GM21737 (cell line): ENCODE results near the gene GAR1.
"Not testable (repeated sequence)": the region's sequence is repeated elsewhere in the genome, so short reads cannot be mapped to it uniquely, and the experiment has no call there.

Source experiments
- ATAC-seq: cut with Tn5 transposase; IDR thresholded peaks from one replicate; pipeline ENCODE4 v1.9.1; 2021; ENCODE audit warnings: mild to moderate bottlenecking, moderate library complexity; ENCODE audit not compliant: unreplicated experiment

Gene GAR1

DNA sequence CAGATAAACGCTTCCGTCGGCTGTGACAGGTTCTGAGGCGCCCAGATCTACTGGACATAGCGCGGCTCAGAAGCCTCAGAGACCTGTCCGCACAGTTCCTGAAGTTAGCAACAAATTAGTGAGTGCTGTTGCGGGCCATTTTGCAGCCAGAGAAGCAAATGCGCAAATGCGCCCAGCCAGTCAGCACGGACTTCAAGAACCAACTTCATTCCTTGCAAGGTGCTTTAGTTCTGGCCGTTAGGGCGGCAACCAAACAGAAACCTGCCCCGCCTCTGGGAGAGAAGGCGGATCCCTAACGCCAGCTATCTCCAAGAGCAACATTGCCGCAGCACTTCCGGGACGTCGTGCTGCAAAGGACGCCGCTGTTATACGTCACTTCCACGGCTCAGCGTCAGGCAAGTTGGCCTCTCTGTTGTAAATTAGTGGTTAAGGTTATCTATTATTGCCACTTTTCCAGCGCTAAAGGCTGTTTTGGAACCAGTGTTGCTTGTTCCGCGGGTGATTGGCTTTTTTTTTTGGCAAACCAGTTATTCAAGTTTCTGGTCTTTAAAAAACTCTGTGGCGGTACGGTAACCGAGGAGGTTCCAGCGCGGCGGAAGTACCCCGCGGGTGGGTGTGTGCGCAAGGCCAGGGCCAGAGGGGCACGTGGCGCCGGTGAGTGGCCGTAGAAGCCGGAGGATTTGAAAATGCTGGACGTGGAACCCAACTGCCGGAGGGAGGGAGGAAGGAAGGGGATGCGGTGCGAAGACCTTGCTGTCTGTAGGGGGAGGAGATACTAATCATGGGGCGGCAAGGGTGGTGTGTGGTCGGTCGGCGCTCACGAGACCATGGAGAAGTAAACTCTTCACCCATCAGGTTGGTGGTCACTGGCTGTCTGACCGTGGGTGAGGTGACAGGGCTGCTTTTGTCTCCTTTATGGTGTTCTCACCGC is at the start of gene GAR1:
TSS of gene GAR1 (plus strand) at position 612 of the 931 bp plus-strand sequence. CDS start 403 bp downstream, outside the sequence.
- peak; percentile 99 for ATAC-seq

DNA sequence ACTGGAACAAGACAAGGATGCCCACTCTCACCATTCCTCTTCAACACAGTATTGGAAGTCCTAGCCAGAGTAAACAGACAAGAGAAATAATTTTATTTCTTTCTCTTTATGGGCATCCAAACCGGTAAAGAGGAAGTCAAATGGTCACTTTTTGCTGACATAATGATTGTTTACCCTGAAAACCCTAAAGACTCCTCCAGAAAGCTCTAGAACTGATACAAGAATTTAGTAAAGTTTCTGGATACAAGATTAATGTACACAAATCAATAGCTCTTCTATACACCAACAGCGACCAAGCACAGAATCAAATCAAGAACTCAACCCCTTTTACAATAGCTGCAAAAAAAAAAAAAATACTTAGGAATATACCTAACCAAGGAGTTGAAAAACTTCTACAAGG is 33.5 kb upstream of the GAR1 start:
- ATAC-seq: not testable (repeated sequence)

DNA sequence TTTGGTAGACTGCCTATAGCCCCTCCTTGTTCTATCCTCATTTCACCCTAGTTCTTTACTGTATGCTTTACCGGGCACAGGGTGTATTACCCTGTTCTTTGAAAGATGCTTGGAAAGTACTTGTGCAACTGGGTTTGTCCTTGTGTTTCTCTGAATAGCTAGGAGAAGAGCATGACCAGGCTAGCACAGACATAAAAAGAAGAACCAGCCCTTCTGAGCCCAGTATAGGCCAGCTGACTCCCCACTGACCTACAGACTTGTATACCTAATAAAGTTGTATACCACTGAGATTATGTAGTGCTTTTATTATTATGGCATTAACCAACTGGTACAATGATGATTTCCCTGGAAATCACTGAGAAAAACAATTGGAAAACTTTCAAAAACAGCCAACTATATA is 28.7 kb upstream of the GAR1 start:
- ATAC-seq: no peak

DNA sequence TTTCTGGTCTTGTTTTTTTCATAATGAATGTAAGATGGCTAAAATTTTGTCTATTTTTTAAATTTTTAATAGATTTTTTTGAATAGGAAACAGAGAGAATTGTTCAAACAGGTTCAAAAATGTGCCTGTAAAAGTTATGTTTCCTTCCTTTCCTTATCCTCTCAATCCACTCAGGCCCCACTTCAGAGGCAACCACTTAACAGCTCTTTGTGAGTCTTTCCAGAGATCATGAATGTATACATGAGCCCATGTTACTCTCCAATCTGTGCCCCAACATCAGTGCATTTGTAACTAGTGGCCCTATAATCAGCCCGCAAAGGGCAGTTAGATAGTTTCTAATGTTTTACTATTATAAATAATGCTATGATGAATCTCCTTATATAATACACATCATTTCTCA is 27.8 kb upstream of the GAR1 start:
- no peak for ATAC-seq

DNA sequence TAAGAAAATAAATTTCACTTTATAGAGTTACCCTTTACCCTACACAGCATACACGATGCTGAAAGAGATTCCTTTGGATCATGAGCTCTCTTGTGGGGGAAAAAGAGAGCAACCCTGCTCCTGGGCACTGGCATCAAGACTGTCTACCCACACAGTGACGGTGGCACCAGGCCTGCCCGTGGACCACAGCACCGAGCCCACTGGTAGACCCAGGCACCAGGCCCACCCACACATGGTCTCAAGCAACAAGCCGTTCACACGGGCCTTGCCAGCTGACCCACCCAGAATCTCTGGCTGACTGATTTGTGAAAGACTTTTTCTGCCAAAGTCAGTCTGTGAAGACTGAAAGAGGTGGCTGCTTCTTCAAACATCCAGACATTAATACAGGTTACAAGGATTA is 20.5 kb upstream of the GAR1 start:
- no peak for ATAC-seq

DNA sequence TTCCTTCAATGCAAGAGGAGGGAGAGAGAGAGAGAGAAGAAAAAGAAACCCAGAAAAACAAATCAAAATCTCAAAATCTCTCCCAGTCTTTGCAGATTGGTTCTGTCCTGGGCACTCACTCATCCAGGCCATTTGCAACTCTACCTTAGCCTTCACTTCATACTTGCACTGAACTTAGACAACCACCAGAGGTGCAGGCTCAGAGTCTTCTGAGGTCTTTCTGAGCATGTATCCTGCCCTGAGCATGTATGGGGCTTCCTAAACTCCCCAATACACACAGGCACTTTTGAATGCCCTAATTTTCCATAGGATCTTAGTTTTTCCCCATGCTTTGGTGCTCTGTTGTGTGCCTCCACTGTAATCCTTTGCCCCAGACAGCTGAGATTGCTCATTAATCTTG is 16.7 kb upstream of the GAR1 start:
- ATAC-seq: no peak

DNA sequence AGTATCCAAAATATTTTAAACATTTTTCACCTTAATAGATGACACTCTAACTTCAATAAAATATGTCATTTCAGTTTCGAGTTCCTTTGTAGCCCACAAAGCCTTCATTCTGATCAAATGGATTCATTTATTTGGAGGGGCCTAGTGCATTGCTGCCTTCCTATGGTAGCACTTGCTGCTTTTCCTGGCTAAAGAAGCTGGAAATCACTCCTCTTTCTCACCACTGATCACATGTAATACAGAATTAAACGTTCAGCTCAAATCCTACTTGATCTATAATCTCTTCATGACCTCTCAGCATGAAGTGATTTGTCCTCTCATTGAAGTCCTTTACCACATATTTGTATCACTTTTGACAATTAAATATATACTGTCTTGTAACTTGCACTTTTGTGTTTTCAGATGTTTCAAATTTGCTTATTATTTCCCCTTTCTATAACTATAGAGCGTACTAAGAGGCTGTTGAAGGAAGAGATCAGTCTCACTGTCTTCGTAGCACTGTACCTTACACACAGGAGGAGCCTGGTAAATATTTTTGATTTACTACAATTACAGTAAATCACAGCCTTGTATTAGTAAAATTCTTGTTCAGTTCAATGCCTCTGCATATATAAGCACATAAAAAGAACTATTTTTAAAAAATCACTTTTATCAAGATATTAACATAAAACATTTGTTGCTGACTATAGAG is 14.3 kb upstream of the GAR1 start:
- ATAC-seq: no peak

DNA sequence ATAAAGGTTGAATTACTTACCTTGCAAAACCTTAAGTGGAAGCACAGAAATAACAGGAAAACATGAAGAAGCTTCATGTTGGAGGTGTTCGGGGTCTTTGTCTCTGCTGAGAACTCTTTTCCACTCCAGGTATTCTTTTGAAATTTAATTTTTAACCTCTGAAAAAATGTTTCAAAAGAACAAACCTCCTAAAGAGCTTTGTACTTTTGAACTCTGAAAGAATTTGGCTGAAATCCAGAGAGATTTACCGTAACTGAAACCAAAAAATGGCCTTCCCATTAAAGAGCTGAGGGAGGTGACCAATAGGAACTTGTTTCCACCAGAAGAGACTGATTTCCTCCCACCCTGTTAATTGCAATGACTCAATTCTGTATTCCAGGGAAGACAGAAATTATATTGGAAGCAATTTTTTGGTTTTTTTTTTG is 13.7 kb upstream of the GAR1 start, which contains the start of gene CFI:
TSS of gene CFI (minus strand) at position 105 of the 425 bp plus-strand sequence. CDS start at position 77, 28 bp downstream.
- ATAC-seq: no peak

DNA sequence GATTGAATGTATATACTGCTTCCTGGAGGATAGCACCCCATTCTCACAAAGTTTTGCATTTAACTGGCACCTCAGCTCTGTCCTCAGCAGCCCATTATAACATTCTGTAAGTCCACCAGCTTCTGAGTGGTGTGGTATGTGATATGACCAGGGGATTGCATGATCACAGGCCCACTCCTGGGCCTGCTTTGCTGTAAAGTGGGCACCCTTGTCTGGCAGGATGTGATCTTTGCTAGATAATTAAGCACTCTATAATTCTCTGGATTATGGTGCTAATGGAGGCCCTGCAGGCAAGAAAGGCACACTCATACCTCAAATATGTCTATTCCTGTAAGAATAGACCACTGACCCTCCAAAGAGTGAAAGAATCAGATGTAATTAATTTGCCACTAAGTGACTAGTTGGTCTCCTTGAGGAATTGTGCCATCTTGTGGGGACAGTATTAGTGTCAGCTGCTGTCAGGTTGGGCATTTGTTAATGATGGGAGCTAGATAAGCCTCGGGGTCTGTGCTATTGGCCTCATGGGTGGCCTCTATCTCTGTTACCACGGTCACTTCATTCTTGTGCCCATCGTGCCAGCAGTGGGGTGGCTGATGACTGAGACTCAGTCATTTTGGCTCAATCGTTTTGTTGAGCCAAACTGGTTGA is 11.5 kb upstream of the GAR1 start:
- peak; percentile 65 for ATAC-seq

DNA sequence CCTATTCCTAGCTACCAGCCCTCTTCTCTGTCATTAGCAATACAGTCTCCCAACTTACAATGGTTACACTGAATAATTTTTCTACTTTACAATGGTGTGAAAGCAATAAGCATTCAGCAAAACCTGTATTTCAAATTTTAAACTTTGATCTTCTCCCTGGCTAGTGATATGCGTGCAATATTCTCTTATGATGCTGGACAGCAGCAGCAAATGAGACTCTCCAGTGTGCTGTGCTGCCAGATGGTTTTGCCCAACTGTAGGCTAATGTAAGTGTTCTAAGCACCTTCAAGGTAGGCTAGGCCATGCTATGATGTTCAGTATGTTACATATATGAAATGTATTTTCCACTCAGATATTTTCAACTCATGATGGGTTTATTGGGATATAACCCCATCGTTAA is 5.9 kb upstream of the GAR1 start:
- no peak for ATAC-seq

DNA sequence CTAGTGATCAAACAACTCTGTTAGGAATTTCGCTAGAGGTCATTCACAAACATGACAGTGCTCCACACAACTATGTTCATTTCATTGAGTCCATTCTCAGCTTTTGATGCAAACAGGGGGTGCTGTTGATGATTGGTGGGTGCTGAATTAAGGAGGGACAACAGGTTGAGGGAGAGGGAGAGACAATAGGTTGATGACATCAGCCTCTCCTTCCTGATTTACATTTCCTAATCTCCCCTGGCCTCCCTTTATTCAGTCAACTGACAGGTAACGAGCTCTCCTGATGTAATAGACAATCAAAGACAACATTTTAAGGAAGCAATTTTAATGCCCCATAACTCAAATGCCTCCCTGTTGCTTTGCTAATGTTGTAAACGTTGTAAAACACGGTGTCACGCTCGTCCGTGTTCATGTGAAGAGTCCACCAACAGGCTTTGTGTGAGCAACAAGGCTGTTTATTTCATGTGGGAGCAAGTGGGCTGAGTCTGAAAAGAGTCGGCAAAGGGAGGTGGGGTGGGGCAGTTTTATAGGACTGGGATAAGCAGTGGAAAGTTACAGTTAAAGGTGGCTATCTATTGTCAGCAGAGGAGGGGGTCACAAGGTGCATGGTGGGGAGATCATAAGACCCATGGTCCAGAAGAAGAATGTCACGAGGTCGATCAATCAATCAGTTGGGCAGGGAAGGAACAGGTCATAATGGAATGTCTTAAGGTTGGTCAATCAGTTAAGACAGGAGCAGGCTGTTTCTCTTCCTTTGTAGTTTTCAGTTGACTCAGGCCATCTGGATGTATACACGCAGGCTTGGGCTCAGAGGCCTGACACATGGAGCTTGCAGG is 4.8 kb upstream of the GAR1 start:
- ATAC-seq: no peak

DNA sequence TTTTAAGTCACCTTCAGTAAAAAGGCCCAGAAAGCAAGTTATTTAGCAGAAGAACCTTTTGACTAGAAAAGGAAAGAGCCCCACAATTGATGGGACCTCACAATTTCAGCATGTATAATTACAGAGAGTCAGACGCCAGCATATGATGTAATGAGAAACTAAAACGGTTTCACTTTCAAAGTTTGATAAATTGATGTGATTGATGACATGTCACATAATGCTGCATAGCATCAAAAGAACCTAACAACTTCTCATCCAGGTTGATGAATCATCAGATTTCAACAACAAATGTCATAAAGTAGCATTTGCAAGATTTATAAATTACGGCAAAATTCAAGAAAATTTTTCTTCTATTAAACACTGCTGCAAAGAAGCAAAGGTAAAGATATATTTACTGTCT is 3.9 kb upstream of the GAR1 start:
- ATAC-seq: no peak

DNA sequence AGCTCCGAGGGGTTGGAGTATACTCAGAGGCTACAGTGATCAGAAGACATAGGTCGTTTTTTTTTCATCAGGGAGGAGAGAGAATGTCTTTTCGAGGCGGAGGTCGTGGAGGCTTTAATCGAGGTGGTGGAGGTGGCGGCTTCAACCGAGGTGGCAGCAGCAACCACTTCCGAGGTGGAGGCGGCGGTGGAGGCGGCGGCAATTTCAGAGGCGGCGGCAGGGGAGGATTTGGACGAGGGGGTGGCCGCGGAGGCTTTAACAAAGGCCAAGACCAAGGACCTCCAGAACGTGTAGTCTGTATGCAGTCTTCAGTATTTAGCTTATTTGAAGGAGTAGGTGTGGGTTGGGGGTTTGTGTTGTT is 500 bp downstream of the GAR1 start:
- no peak for ATAC-seq

DNA sequence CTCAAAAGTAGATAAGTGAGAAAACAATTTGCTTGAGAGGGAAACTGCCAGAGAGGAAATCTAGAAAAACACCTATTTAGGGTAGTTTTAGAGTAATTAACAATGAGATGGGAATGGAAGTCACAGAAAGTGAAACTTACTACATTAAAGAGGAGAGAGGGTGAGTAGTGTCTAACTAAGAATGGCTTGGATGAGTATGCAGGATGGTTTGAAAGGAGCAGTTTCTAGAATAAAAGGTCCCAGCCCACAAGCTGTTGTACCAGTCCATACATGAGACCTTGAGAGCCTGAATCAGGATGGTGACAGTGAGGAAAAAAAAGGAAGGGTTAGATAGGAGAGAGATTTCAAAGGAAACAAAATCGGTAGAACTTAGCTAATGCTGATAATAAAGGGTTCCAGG is 1.3 kb downstream of the GAR1 start:
- no peak for ATAC-seq

DNA sequence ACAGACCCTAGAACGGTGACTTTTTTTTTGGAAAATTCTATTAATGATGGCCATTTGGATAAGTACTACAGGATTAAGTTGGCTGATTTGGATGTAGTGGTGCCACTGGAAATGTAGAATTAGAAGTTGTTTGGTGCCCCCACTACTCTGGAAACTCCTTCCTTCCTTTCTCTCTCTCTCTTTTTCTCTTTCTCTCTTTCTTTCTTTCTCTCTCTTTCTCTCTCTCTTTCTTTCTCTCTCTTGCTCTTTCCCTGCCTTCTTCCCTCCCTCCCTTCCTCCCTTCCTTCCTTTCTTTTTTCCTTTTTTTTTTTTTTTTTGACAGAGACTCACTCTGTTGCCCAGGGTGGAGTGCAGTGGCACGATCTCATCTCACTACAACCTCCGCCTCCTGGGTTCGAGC is 2.7 kb downstream of the GAR1 start:
- no peak for ATAC-seq

DNA sequence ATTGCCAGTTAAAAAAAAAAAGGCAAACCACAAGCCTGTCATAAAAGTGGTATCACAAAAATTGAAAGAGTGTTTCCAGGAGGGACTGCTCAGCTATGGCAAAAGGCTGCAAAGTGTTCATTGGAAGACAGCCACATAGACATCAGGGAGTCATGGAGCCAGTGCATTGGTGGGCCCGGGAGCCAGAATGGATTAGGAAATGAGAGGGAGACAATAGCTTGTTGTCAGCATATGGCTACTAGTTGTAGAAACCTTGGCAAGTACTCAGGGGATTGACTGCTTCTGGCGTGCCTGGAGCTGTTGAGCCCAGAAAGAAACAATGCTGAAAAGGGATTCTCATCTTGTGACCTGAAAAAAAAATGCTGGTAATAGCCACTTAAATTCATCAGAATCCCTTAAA is 5.0 kb downstream of the GAR1 start:
- ATAC-seq: no peak

DNA sequence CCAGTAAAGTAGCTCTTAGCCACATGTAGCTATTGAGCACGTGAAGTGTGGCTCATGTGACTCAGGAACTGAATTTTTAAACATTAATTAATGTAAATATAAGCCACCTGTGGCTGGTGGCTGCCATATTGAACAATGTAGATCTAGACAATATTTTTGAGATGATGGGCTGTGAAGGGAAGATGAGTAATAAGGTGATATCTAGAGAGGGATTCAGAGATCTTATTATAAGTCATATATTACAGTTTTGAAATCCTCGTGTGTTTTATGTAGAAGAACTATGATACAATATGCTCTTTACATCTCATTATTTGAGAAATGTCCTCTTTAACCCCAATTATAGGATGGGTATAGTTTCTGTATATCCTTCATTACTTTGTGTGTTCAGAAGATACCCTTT is 5.6 kb downstream of the GAR1 start:
- no peak for ATAC-seq

DNA sequence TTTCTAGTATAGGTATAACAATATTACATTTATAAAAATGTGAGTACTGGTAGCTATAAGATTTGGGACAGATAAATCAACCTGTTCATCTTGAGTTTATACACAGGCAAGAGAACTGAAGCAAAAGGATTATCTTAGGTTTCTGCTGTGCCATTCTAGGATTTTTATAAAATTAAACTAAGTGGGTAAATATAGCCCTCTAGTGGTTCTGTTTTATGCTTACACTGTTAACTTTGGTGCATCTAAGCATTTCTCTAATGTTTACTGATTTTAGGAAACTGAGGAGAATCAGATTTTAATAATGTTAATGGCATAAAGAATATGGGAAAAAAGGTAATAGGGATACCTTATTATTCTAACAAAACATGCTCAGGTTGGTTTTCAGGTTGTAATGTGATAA is 11.2 kb downstream of the GAR1 start:
- no peak for ATAC-seq

DNA sequence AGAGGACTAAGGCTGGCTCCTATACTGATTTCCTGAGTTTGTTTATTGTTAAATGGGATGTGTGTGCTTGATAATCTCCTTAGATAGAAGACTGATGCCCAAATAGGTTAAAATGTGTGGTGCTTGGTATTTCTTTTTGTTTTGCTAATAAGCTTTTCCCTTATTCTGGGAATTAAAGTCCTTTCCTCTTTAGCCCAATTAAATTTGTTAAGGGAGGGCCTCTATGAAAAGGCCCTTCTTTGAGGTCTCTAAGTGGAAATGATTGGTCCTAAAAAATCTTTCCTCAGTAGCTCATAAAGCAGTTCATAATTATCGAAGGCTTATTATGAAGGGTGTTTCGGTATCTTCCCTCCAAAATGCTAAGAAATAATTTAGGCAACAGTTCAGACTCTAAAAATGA is 12.1 kb downstream of the GAR1 start, which contains the start of gene RRH:
TSS of gene RRH (plus strand) at position 301 of the 400 bp plus-strand sequence. CDS start at position 357, 56 bp downstream.
- no peak for ATAC-seq

DNA sequence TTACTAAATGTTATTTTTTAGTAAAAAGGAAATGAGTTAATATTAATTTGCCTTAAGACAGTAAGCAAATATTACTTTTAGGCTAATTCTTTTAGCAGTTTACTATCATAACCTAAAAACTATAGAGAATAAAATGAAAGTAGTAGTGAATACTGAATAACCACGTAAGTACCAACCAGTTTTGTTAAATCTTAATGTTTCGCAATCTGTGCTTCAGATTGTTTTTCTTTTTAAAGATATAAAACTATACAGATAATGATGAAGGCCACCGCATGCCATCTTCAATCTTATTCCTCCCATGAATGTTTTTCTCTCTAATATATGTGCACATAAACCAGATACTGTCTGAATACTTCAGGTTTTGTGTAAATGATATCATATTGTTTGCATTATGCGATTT is 18.2 kb downstream of the GAR1 start:
- no peak for ATAC-seq

DNA sequence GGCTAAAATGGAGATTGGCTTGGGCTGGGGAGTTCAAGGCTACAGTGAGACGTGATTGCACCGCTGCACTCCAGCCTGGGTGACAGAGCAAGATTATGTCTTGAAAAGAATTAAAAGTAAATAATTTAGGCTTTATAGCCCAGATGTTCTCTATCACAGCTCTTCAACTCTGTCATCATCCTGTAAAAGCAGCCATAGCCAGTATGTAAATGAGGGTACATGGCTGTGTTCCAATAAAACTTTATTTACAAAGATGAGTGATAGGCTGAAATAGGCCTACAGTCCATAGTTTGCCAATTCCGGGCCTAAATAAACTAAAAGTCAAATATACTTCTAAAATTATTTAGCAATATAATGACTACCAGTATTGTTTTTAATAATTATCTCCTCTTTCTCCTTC is 21.4 kb downstream of the GAR1 start:
- ATAC-seq: no peak
